Activated naive CD8-positive, alpha-beta T cell treated with anti-CD3 and anti-CD28 coated beads for 36 hours (primary cell): ENCODE results near the gene ZFP69. TPM values are rescaled to one million over a fixed set of nuclear protein-coding genes. Genes with fewer than 3 reads are reported as not detected.

Experiments
- DNase-seq: peaks from one replicate; pipeline ENCODE4 v3.0.0; 2021
- H3K27ac Mint-ChIP-seq: one replicate; pipeline ENCODE4 v1.8.0; 2022; ENCODE audit warnings: mild to moderate bottlenecking, moderate library complexity, mixed read lengths
- H3K27me3 Mint-ChIP-seq: one replicate; pipeline ENCODE4 v1.8.0; 2022; ENCODE audit warnings: mild to moderate bottlenecking, mixed read lengths
- H3K36me3 Mint-ChIP-seq: one replicate; pipeline ENCODE4 v1.8.0; 2021; ENCODE audit warnings: mild to moderate bottlenecking, mixed read lengths
- H3K4me1 Mint-ChIP-seq: one replicate; pipeline ENCODE4 v1.8.0; 2021; ENCODE audit warnings: mixed read lengths
- H3K4me3 Mint-ChIP-seq: one replicate; pipeline ENCODE4 v1.8.0; 2022; ENCODE audit warnings: mild to moderate bottlenecking, moderate library complexity, mixed read lengths
- H3K9me3 Mint-ChIP-seq: one replicate; pipeline ENCODE4 v1.8.0; 2022; ENCODE audit warnings: mixed read lengths
- total RNA-seq, 2 experiments: library from RNA; stranded (reverse); gene quantifications; one replicate each; pipeline ENCODE4 v1.2.3, GENCODE V29; 2021

The ZFP69 gene
- total RNA-seq, 2 experiments from 2014 or later = 4.2 to 4.6 TPM

DNA sequence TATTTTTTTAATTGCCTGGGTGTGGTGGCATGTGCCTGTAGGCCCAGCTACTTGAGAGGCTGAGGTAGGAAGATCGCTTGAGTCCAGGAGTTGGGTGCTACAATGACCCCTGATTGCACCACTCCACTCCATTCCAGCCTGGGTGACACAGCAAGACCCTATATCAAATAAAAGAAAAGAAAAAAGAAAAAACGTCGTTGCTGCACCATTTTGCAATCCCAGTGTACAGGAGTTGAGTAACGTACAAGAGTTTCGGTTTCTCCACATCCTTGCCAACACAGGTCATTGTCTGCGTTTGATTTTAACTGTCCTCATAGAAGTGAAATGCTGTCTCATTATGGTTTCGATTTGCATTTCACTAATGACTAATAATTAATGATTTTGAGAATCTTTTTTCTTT is 62.2 kb downstream of the ZFP69 start:
- Mint-ChIP-seq H3K27ac (no peak overlapping the region), H3K9me3 (no peaks in the 10 kb centered on the region), H3K4me1 (no peaks in the 10 kb centered on the region), H3K36me3 (peaks cover 49% of the 10 kb centered on the region), H3K4me3 (no peak overlapping the region), H3K27me3 (no peaks in the 10 kb centered on the region)
- no peak for DNase-seq

Other genes with a start within 250 kb of the ZFP69 start
- gene TMCO2, start 229.4 kb upstream of the ZFP69 start, total RNA-seq = not detected
- gene ZMPSTE24, start 219.1 kb upstream of the ZFP69 start, total RNA-seq = 10 to 100 TPM; 39.6 to 41.0 TPM
- 1 to 10 TPM; 2.5 to 3.0 TPM for gene COL9A2, start 160.0 kb upstream of the ZFP69 start, total RNA-seq
- 100 to 1,000 TPM; 160 to 162 TPM for gene SMAP2, start 103.6 kb upstream of the ZFP69 start, total RNA-seq
- 1 to 10 TPM; 8.0 to 8.3 TPM for gene ZFP69B, start 26.8 kb upstream of the ZFP69 start, total RNA-seq
- gene EXO5, start 31.5 kb downstream of the ZFP69 start, total RNA-seq = 10 to 100 TPM; 14.7 to 15.6 TPM
- 1 to 10 TPM; 4.7 to 6.2 TPM for gene ZNF684, start 54.3 kb downstream of the ZFP69 start, total RNA-seq
- 1 to 10 TPM; 1.1 to 1.9 TPM for gene RIMS3, start 188.4 kb downstream of the ZFP69 start, total RNA-seq
- gene NFYC, start 214.4 kb downstream of the ZFP69 start, total RNA-seq = 10 to 100 TPM; 58.2 to 59.0 TPM